Embryonic facial prominence (tissue), 1 donor: ENCODE data around the gene SUCO.
"Not testable (repeated sequence)": the region's sequence is repeated elsewhere in the genome, so short reads cannot be mapped to it uniquely, and the experiment has no call there.

Source experiments
- DNase-seq: peaks from one replicate; pipeline ENCODE4 v3.0.0-alpha.2; 2016; ENCODE audit errors: extremely low spot score

The SUCO gene

DNA sequence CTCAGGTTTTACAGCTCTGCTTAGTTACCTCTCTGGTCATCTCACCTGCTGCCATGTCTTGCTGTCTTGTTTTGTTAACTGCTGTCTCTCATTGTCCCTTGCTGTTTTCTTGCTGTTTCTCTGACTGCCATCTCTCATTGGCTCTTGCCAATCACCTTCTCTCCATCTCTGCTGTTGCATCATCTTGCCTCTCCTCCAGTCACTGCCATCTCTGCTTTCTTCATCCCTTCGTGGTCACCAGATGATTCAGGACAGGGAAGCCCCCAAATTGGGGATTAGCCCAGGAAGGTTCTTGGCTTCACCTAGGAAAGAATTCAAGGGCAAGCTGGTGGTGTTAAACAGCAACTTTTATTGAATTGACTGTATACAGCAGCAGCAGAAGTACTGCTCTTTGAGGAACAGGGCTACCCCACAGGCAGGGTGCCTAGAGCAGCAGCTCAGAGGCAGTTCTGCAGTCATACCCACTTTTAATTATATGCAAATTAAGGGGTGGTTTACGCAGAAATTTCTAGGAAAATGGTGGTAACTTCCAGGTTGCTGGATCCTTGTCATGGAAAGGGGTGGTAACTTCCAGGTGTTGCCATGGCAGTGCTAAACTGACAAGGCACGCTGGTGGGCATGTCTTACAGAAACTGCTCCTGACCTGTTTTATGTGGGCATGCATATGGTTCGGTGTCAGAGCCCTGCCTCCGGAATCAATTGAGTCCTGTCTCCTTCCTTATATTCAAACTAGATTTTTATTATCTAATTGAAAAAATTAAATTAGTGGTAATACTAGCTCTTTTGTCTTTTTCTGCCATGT is 33.4 kb downstream of the SUCO start:
- DNase-seq: no peak

DNA sequence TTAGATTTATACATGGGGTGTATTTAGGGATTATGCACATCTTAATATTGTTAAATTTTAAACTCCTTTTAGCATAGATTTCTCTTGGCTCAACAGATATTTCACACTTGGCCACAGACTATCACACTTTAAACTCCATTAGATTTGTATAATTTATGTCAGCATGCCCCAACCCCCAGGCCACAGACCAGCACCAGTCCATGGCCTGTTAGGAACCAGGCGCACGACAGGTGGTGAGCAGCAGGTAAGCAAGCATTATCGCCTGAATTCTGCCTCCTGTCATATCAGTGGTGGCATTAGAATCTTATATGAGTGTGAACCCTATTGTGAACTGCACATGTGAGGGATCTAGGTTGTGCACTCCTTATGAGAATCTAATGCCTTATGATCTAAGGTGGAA is 34.8 kb downstream of the SUCO start:
- no peak for DNase-seq

DNA sequence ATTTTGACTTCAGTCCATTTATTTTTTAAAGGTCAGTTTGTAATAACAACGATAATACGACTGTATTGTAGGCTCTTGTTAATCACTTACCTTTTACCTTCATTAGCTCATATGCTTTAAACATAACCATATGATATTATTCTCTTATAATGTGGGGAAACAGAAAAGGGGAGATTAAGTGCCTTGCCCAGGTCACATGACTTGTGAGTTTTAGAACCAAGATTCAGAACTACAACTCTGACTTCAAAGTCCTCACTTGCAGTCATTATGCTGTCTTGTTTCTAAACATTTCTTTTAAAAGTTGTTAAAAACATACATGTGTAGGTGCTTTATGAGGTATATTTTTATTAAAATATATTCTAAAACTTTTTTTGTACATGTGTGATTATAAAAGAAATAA is 41.1 kb downstream of the SUCO start:
- no peak for DNase-seq

DNA sequence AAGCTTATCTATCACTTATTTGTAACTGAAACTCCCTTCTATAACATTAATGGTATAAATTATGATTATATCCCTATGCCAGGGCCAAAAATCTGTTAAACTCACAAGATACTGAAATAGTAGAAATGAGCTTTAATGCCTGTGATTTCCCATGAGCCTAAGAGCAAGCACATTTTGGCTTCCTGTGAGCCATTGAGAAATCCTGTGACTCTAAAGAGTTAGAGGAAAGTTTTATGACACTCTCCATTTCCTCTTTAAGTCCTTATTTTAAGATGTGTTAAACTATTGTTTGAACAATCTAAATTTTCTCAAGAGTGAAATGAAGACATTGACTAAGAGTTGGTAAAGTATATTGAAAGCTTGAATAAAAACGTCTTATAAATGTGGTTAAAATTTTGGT is 45.6 kb downstream of the SUCO start:
- no peak for DNase-seq

DNA sequence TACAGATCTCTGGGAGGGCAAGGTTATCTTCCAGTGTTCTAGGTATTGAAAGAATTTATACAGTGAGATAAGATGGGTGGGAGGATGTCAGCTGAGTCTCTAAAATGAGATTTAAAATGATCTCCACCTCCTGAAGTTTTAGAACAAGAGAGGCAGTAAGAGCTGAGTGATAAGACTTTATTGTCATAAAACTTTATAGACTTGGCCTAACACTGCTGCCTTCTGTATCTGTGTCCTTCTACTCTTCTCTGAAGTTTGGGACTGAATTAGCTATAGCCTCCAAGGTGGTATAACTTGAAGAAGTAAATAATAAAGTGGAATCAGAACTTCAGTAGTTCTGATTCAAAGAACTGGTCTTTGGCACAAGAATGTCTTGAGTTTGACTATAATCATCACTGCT is 48.3 kb downstream of the SUCO start:
- no peak for DNase-seq

DNA sequence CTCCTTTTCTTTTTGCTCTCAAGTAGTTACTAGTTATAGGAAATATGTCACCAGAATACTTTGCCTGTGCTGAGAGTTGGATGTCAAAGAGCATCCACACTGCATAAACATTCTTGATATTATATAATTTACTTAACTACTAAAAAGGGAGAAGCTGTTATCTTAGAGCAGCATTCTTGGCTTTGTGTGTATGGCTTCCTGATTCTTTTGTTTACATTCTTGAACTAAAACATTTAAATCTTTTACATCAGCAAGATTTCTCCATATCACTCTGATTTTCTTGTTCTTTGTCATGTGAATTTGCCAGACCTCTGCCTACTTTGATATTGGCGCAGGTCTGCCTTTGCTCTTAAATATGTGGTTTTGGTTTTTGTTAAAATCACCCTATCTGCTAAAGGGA is 48.8 kb downstream of the SUCO start:
- no peak for DNase-seq

DNA sequence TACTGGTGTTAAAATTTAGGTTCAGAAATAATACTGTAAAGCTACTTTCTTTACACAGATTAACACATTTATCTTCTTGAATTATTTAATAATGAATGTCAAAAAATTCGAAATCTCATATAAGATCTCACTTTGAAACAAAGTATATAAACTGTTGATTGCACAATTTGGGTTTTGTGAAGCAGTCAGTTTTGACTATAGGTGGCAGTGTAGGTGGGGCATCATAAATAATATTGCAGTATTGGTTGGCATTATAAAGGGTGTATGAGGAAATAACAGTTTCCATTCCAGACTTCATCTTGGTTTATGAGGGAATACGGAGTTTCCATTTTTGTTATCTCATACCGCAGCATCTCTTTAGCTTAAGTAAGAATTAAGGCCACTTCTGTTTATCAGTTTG is 49.9 kb downstream of the SUCO start:
- DNase-seq: no peak

DNA sequence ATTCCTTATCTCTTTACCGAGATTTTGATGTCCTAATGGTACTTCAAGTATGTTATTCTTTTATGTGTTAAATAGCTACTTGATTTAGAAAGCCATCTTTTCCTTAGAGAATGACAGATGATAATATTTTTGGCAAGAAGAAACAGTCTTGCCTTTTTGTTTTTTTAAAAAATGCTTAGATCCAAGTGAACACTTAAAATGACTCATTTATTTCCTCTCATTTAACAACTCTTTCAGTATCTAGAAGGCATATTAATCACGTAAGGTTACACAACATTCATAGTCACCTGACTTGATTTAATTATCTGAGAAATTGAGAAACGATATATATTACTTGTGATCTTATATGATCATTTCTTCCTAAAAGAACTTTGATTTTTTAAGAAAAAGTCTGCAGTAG is 52.4 kb downstream of the SUCO start:
- no peak for DNase-seq

DNA sequence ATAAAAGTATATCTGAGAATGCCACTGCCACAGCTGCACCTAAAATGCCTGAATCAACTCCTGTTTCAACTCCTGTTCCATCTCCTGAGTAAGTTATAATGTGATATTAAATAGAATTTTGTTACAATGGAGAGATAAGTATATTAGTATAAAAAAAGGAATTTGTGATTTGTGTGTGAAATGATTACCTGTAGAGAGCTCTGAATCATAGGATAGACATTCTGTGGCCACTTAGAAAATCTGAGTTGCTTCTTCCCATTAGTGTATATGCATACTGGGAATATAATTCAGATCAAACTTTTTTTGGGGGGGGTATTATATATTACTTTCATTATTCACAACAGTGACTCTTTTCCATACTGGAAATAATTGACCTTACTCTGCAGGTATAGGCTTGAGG is 52.9 kb downstream of the SUCO start:
- no peak for DNase-seq

DNA sequence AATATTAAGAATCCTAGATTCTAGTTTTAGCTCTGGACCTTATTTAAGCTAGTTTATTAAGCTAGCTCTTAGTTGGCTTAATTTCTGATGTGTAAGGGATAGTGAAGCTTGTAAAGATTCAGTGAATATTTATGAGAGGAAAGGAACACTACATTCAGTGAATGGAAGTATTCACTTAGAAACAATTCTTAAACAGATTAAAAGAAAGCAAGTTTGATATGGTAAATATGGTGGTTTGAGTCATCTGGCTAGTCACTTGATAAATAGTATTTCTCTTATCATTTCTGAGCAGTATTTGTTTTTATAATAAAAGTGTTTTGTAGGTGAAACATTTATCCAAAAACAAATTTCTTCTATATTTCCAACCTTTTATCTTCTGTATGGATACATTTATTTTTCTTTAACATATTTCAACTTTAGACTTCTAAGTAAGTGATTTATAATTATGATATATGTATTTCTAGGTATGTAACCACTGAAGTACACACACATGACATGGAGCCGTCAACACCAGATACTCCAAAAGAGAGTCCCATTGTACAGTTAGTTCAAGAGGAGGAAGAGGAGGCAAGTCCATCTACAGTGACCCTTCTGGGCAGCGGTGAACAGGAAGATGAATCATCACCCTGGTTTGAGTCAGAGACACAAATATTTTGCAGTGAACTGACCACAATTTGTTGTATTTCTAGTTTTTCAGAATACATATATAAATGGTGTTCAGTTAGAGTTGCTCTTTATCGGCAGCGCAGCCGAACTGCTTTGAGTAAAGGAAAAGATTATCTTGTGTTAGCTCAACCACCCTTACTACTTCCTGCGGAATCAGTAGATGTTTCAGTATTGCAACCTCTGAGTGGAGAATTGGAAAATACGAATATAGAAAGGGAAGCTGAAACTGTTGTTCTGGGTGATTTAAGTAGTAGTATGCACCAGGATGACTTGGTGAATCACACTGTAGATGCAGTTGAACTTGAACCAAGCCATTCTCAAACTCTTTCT is 55.6 kb downstream of the SUCO start:
- DNase-seq: no peak

DNA sequence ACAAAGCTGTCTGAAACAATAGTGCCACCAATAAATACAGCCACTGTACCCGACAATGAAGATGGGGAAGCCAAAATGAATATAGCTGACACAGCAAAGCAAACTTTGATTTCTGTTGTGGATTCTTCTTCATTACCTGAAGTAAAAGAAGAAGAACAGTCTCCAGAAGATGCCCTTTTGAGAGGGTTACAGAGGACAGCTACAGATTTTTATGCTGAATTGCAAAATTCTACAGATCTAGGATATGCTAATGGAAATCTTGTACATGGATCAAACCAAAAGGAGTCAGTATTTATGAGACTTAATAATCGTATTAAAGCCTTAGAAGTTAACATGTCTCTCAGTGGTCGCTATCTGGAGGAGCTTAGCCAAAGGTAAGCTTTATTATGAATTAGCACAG is 56.6 kb downstream of the SUCO start:
- DNase-seq: no peak

DNA sequence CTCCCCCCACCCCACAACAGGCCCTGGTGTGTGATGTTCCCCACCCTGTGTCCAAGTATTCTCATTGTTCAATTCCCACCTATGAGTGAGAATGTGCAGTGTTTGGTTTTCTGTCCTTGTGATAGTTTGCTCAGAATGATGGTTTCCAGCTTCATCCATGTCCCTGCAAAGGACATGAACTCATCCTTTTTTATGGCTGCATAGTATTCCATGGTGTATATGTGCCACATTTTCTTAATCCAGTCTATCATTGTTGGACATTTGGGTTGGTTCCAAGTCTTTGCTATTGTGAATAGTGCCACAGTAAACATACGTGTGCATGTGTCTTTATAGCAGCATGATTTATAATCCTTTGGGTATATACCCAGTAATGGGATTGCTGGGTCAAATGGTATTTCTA is 58.5 kb downstream of the SUCO start:
- not testable (repeated sequence) for DNase-seq

DNA sequence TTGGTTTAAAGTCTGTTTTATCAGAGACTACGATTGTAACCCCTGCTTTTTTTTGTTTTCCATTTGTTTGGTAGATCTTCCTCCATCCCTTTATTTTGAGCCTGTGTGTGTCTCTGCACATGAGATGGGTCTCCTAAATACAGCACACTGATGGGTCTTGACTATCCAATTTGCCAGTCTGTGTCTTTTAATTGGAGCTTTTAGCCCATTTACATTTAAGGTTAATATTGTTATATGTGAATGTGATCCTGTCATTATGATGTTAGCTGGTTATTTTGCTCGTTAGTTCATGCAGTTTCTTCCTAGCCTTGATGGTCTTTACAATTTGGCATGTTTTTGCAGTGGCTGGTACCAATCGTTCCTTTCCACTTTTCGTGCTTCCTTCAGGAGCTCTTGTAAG is 62.1 kb downstream of the SUCO start:
- not testable (repeated sequence) for DNase-seq

DNA sequence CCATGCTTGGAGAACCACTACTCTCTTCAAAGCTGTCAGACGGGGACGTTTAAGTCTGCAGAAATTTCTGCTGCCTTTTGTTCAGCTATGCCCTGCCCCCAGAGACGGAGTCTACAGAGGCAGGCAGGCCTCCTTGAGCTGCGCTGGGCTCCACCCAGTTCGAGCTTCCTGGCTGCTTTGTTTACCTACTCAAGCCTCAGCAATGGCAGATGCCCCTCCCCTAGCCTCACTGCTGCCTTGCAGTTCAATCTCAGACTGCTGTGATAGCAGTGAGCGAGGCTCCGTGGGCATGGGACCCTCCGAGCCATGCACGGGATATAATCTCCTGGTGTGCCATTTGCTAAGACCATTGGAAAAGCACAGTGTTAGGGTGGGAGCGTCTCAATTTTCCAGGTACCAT is 63.8 kb downstream of the SUCO start:
- not testable (repeated sequence) for DNase-seq

DNA sequence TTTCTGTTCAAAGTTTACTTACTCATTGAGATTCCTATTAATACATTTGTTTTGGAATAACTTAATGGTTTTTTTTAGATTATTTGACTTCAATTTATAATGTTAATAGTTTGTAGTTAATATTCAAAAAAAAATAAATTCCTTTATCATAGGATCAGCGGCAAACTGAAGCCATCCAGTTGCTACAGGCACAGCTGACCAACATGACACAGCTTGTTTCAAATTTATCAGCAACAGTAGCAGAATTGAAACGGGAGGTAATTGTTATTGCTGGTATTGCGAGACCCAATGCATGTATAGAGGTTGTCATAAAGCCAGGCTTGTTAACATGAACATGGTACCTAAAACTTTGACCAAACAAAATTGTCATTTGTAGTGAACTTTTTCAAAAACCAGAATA is 67.0 kb downstream of the SUCO start:
- no peak for DNase-seq

DNA sequence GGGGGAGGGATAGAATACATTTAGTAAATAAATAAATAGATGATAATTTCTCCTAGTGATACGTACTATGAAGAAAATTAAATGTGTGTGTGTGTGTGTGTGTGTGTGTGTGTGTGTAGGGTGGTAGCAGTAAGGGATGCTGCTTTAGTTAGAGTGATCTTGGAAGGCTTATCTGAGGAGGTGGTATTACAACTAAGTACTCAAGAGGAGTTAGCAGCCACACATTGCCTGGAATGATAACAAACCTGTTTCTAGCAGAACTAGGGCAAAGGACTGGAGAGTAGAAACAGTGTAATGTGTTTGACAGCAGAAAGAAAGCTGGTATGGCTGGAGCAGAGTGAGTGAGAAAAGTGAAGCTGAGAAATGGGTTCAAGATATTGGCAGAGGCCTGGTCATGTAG is 67.7 kb downstream of the SUCO start:
- no peak for DNase-seq

DNA sequence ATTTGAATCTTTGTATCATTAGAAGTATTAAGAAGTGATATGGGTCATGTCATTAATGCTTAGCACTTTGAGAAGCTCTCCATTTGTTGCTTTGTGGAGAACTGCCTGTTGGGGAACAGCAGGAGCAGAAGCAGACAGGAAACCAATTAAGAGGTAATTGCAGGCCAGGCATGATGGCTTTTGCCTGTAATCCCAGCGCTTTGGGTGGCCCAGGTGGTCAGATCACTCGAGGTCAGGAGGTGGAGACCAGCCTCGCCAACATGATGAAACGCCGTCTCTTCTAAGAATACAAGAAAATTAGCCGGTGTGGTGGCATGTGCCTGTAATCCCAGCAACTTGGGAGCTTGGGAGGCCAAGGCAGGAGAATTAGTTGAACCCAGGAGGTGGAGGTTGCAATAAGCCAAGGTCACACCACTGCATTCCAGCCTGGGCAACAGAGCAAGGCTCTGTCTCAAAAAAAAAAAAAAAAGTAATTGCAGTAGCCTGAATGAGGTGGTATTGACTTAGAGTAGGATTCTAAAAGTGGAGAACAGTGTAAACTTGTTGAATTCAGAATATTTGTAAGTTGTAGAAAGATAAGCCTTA is 68.2 kb downstream of the SUCO start:
- no peak for DNase-seq

DNA sequence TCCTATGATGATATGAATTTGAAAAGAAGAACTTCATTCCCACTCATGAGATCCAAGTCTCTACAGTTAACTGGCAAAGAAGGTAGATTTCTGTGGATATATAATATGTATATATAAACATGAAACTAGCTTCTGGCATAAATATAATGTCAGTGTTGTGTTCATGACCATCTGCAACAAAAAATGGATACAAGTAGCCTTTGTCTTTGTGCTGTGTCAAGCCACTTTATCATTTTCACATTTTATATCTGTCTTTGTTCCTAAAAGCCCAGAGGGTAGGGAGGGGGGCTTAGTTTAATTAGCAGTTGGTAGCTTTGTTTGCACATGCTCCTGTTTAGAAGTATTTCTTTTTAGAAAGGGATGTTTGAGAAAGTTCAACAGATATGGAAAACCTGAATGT is 69.8 kb downstream of the SUCO start:
- no peak for DNase-seq

DNA sequence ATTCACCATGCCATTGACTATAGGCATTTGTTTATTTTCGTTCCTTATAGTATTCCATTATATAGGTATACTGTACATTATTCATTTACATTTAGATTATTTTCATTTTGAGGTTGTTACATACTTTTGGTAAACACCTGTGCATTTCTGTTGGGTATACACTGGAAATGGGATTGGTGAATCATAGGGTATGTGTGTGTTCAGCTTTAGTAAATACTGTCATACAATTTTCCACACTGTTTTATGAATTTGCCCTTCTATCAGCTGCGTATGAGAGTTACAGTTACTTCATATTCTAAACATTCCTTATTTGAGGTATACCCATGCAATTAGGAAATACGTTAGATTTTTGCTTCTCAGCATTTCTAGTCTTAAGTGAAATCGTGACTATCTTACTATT is 70.9 kb downstream of the SUCO start:
- no peak for DNase-seq

DNA sequence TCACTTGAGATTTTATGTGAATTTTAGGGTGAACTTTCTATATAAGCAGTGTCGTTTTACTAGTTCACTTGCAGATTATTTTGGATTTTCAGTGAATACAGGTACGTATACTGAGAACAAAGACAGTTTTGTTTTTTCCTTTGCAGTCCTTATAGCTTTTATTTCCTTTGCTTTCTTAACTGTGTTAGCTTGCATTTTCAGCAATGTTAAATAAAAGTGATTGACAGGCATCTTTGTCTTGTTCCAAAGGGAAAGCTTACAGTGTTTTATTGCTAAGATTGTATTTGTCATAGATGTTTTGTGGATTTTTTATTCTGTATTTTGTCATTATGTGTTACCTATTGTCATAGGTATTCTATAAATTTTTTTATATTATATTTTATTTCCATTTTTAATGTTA is 72.7 kb downstream of the SUCO start:
- DNase-seq: no peak

DNA sequence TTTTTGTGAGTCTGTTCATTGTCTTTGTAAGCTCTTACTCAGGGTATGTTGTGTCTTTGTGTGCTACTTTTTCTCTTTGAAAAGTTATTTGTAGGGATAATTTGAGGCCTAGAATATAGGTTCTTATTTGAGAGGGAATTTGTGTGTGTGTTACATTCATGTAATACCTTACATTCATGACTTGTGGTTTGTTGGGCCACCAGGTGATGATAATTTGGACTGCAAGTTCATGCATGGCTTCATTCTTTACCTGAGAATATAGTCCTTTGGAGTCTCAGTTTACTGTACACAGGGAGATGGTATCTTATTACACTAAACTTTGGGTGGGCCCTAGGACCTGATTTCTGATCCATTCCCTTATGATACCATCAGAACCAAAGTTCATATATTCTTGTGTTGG is 74.2 kb downstream of the SUCO start:
- no peak for DNase-seq

DNA sequence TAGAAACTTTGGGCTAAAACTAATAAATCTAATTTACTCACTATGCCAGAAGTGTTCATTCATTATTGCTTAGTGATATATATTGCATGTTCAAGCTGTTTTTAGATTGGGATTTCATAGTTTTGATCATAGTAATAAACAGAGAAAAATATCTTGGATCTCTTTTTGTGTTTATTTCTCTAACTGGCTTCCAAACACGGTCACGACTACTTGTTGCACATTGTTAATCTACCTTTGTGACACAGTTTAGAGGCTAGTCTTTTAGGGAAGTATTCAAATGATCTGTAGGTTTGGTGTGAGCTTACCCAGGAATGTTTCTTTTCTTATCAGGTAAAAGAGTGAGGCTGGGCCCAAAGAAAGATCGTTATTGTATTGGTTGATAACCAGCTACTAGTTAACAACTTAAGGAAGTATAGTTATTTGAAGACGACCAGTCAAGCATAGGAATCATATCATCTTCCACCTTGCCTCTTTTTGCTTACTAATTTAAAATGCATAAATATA is 75.2 kb downstream of the SUCO start:
- no peak for DNase-seq
